Measurements from ENCODE around the gene RBM48. TPM values are rescaled to one million over a fixed set of nuclear protein-coding genes. Genes with fewer than 3 reads are reported as not detected.
"Not testable (repeated sequence)": the region's sequence is repeated elsewhere in the genome, so short reads cannot be mapped to it uniquely, and the experiment has no call there.

Gene RBM48
- total and polyA plus RNA-seq, 10 donors, result 6.6 to 28.3 (median 18.8) TPM

DNA sequence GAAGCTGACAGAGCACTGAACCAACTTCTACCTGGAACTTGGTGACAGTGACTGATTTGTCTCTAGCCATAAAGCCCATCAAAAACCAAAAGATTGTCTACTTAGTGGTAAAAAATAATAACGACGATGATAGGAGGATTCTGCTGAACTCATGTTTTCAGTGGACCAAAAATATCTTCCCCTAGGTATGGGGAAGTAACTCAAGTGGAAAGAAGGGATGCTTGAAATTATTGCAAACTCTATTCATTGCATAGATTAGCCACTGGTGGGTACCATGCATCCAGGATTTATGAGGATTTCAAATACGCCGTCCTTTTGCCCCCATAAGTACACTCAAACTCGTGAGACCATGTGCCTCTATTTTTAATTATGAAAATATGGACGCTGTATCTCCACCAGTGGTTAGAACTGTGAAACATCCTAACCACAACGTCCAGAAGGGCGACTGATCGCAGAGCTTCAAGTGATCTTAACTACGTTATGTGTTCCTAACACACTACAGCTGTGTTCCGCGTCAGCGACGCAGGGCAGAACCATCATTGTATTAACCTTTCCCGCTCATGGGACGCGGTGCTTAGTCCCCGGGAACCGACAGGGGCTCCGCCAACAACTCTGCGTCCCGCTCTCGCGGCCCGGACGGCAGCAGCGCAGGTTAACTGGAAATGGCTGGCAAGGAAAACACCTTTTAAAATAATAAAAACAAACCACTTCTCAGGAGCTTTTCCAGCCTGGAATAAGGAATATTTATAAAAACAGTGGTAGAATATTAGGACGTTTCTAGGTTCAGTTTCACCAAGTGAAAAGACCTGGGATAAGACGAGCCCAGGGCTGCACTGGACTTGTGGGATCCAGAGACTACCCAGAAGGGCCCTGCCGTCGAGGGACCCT, 1.1 kb upstream of the RBM48 start:
- TF ChIP-seq, protein P1, sequence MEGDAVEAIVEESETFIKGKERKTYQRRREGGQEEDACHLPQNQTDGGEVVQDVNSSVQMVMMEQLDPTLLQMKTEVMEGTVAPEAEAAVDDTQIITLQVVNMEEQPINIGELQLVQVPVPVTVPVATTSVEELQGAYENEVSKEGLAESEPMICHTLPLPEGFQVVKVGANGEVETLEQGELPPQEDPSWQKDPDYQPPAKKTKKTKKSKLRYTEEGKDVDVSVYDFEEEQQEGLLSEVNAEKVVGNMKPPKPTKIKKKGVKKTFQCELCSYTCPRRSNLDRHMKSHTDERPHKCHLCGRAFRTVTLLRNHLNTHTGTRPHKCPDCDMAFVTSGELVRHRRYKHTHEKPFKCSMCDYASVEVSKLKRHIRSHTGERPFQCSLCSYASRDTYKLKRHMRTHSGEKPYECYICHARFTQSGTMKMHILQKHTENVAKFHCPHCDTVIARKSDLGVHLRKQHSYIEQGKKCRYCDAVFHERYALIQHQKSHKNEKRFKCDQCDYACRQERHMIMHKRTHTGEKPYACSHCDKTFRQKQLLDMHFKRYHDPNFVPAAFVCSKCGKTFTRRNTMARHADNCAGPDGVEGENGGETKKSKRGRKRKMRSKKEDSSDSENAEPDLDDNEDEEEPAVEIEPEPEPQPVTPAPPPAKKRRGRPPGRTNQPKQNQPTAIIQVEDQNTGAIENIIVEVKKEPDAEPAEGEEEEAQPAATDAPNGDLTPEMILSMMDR (IDR thresholded peaks at IDR 0.05 in 8 of 11, conservative IDR thresholded peaks at IDR 0.05 in 3 of 11), result peak in 1 of 11 experiments; percentile 13
- TF ChIP-seq POLR2A (IDR thresholded peaks at IDR 0.05) (no peak), POLR2AphosphoS5 (IDR thresholded peaks at IDR 0.05) (peak in 1 of 3 donors; percentile 31)
- peak; percentile 90 for DNase-seq
- Histone ChIP-seq H3K27me3 (replicated peaks in 1 of 7) (no peaks in the 10 kb centered on the region), H3K4me1 (peaks cover 8 to 61% (median 31%) of the 10 kb centered on the region in 6 donors), H3K4me3 (peak overlapping the region; percentile 84 to 97 (median 95)), H3K36me3 (peaks cover 3 to 31% (median 23%) of the 10 kb centered on the region in 6 donors), H3K27ac (peak overlapping the region; percentile 72 to 96 (median 93)), H3K9me3 (no peaks in the 10 kb centered on the region)
- 0 to 1% (median 1%) methylated on average over 31 of the region's 31 CpGs for WGBS, 5 donors
- intact Hi-C loops (cut with DNase I; ENCODE audit: low total_unique reads), result no loop called here

DNA sequence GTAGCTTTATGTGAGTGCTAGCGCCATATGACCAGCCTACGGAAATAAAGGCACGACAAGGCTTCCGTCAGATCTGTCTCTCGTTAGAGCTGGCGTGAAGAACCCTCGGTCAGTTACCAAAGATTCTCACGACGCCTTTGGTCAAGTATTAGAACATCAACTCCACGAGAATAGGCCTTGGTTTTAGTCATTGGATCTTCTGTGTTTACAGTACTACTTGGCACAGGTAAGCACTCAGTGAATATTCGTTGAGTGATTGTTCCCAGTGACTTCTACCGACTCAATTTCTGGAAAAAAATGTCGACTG, 316 bp downstream of the RBM48 start:
- Histone ChIP-seq H3K9me3 (no peaks in the 10 kb centered on the region), H3K4me3 (peak overlapping the region; percentile 84 to 97 (median 95)), H3K4me1 (peaks cover 8 to 74% (median 31%) of the 10 kb centered on the region in 6 donors), H3K36me3 (peaks cover 7 to 45% (median 37%) of the 10 kb centered on the region in 6 donors), H3K27ac (peak overlapping the region; percentile 91 to 96 (median 93)), H3K27me3 (replicated peaks in 1 of 7) (no peaks in the 10 kb centered on the region)
- TF ChIP-seq, protein P1 (IDR thresholded peaks at IDR 0.05 in 8 of 11, conservative IDR thresholded peaks at IDR 0.05 in 3 of 11), result no peak
- TF ChIP-seq POLR2AphosphoS5 (IDR thresholded peaks at IDR 0.05), result no peak
- no peak for TF ChIP-seq POLR2A (IDR thresholded peaks at IDR 0.05)
- no peak for DNase-seq
- 0 to 2% (median 1%) methylated on average over 13 of the region's 13 CpGs for WGBS, 5 donors
- intact Hi-C loops (cut with DNase I; ENCODE audit: low total_unique reads), result no loop called here

DNA sequence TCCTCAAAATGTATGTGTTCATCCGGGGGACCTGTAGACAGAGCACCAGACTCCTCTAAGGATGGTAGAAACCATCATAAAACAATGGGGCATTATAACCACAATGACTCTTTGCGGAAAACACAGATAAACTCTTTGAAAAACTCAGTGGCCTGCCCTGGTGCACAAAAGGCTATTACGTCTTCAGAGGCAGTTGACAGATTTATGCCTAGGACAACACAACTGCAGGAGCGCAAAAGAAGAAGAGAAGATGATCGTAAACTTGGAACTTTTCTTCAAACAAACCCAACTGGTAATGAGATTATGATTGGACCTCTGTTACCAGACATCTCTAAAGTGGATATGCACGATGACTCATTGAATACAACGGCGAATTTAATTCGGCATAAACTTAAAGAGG, 6.0 kb downstream of the RBM48 start:
- no peak overlapping the region for H3K4me3 ChIP-seq
- intact Hi-C loops (cut with DNase I; ENCODE audit: low total_unique reads), result no loop called here
- peaks cover 9 to 100% (median 85%) of the 10 kb centered on the region in 6 donors for H3K36me3 ChIP-seq
- WGBS, 5 donors, result 93 to 97% (median 96%) methylated on average over 9 of the region's 9 CpGs
- H3K27me3 ChIP-seq (replicated peaks in 1 of 7), result no peaks in the 10 kb centered on the region
- no peak overlapping the region for H3K27ac ChIP-seq
- H3K9me3 ChIP-seq, result no peaks in the 10 kb centered on the region
- no peak for DNase-seq
- H3K4me1 ChIP-seq, result peaks cover 7 to 64% (median 23%) of the 10 kb centered on the region in 6 donors
- TF ChIP-seq POLR2A (IDR thresholded peaks at IDR 0.05), result no peak
- TF ChIP-seq POLR2AphosphoS5 (IDR thresholded peaks at IDR 0.05), result no peak
- TF ChIP-seq, protein P1 (IDR thresholded peaks at IDR 0.05 in 8 of 11, conservative IDR thresholded peaks at IDR 0.05 in 3 of 11), result no peak

DNA sequence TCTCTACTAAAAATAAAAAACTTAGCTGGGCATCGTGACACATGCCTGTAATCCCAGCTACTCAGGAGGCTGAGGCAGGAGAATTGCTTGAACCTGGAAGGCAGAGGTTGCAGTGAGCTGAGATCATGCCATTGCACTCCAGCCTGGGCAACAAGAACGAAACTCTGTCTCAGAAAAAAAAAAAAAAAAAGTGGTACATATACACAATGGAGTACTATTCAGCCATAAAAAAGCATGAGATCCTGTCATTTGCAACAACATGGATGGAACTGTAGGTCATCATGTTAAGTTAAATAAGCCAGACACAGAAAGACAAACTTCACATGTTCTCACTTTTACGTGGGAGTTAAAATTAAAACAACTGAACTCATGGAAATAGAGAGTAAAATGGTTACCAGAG, 14.9 kb downstream of the RBM48 start:
- H3K4me1 ChIP-seq; H3K27me3 ChIP-seq (replicated peaks in 1 of 7); H3K4me3 ChIP-seq; H3K27ac ChIP-seq; DNase-seq; intact Hi-C loops (cut with DNase I; ENCODE audit: low total_unique reads); H3K9me3 ChIP-seq: not testable (repeated sequence)
- H3K36me3 ChIP-seq, result peaks cover 0 to 17% (median 6%) of the 10 kb centered on the region in 6 donors
- WGBS, 5 donors, result 90 to 95% (median 93%) methylated on average over 3 of the region's 3 CpGs

DNA sequence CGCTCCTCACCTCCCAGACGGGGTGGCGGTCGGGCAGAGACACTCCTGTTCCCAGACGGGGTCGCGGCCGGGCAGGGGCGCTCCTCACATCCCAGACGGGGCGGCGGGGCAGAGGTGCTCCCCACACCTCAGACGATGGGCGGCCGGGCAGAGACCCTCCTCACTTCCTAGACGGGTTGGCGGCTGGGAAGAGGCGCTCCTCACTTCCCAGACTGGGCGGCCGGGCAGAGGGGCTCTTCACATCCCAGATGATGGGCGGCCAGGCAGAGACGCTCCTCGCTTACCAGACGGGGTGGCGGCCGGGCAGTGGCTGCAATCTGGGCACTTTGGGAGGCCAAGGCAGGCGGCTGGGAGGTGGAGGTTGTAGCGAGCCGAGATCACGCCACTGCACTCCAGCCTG, 16.5 kb downstream of the RBM48 start:
- H3K27ac ChIP-seq; H3K27me3 ChIP-seq (replicated peaks in 1 of 7); H3K4me3 ChIP-seq; H3K9me3 ChIP-seq; H3K36me3 ChIP-seq; H3K4me1 ChIP-seq; intact Hi-C loops (cut with DNase I; ENCODE audit: low total_unique reads); DNase-seq: not testable (repeated sequence)
- 92 to 97% (median 96%) methylated on average over 6 to 30 of the region's 30 CpGs for WGBS, 5 donors
